DND-41 (cell line): ENCODE data around the gene MINDY4.

ENCODE experiments used
- EZH2 ChIP-seq: IDR thresholded peaks from 3 replicates; pipeline ENCODE4 v1.6.1; 2012; ENCODE audit warnings: borderline replicate concordance, low read depth, mild to moderate bottlenecking, moderate library complexity, low read length, inconsistent platforms; ENCODE audit not compliant: severe bottlenecking
- TF ChIP-seq, protein P1 (sequence below): IDR thresholded peaks from 2 replicates; pipeline ENCODE4 v1.5.1; 2012; ENCODE audit warnings: borderline replicate concordance, low read length, moderate library complexity, mild to moderate bottlenecking; ENCODE audit not compliant: poor library complexity, severe bottlenecking; ENCODE audit errors: extremely low read depth

DNA sequence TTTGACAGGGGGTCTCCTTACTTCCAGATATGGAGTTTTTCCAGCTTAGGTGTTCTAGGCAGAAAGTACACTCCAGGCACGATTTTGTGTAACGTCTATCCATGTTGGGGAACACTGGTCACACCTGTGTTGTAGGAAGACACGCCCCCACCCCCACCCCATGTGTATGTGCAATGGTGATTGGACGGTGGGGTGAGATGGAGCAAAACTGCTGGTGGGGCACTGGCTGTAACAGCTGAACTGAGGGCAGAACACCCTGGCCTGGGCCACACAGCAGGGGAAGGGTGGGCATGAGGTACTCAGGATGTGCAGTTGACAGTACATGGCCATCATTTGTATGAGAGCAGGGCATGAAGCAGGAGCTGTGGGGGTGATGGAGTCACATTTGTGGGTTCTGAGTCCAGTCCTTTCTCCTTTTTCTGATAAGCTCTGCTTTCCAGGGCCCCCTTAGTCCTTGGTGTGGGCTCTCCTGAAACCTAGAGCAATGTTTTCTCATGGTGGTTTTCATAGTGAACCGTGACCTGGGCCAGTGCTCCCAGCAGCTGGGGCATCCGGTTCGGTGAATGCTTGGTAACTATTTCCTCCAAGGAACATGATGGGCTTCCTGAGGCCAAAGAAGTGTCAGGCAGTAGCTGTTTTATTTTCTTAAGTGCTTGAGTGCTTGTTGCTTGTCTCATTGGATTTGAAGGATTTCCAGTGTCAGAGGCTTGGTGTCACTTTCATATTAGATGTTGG, 77.1 kb downstream of the MINDY4 start:
- TF ChIP-seq, protein P1, sequence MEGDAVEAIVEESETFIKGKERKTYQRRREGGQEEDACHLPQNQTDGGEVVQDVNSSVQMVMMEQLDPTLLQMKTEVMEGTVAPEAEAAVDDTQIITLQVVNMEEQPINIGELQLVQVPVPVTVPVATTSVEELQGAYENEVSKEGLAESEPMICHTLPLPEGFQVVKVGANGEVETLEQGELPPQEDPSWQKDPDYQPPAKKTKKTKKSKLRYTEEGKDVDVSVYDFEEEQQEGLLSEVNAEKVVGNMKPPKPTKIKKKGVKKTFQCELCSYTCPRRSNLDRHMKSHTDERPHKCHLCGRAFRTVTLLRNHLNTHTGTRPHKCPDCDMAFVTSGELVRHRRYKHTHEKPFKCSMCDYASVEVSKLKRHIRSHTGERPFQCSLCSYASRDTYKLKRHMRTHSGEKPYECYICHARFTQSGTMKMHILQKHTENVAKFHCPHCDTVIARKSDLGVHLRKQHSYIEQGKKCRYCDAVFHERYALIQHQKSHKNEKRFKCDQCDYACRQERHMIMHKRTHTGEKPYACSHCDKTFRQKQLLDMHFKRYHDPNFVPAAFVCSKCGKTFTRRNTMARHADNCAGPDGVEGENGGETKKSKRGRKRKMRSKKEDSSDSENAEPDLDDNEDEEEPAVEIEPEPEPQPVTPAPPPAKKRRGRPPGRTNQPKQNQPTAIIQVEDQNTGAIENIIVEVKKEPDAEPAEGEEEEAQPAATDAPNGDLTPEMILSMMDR: no peak
- TF ChIP-seq EZH2: no peak
